ENCODE data around the gene SPATA3.

- TF ChIP-seq YY1 (IDR thresholded peaks at IDR 0.05; ENCODE audit: insufficient read depth, insufficient read length), result no peak
- TF ChIP-seq ZNF274 (IDR thresholded peaks at IDR 0.05; ENCODE audit: low read depth, low read length), result no peak
- TF ChIP-seq SUZ12 (IDR thresholded peaks at IDR 0.05; ENCODE audit: extremely low read depth, insufficient read depth, insufficient read length), result no peak
These were observed 20.0 kb upstream of the SPATA3 start for GRCh38 chr2:230975927-230976326.

All from NT2/D1 (cell line).